OCI-LY7 (cell line): ENCODE measurements around the gene CRCP.
"Not testable (repeated sequence)": the region's sequence is repeated elsewhere in the genome, so short reads cannot be mapped to it uniquely, and the experiment has no call there.

Experiments used
- EZH2phosphoT487 ChIP-seq: fragments of 200-600 bp; sonication (generic); IDR thresholded peaks from 2 replicates; pipeline ENCODE4 v1.6.1; 2018; ENCODE audit warnings: low read depth, borderline replicate concordance, mild to moderate bottlenecking, mixed run types, antibody characterized with exemption, low read length, moderate library complexity, mixed read lengths
- TF ChIP-seq, protein P1 (sequence below): fragments of 200-600 bp; sonication (generic); conservative IDR thresholded peaks from 2 replicates; pipeline ENCODE4 v1.5.1; 2014; ENCODE audit warnings: mild to moderate bottlenecking, antibody characterized with exemption, low read length, moderate library complexity, mixed read lengths

DNA sequence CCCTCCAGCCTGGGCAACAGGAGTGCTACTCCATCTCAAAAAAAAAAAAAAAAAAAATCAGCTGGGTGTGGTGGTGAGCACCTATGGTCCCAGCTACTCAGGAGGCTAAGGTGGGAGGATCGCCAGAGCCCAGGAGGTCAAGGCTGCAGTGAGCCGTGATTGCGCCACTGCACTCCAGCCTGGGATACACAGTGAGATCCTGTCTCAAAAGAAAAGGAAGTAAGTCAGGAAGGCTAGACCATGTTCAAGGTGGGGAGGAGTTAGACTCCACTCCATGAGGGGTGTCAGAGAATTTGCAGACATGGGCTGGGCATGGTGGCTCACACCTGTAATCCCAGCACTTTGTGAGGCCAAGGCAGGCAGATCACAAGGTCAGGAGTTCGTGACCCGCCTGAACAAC lies 6.2 kb upstream of the CRCP start:
- TF ChIP-seq, protein P1, sequence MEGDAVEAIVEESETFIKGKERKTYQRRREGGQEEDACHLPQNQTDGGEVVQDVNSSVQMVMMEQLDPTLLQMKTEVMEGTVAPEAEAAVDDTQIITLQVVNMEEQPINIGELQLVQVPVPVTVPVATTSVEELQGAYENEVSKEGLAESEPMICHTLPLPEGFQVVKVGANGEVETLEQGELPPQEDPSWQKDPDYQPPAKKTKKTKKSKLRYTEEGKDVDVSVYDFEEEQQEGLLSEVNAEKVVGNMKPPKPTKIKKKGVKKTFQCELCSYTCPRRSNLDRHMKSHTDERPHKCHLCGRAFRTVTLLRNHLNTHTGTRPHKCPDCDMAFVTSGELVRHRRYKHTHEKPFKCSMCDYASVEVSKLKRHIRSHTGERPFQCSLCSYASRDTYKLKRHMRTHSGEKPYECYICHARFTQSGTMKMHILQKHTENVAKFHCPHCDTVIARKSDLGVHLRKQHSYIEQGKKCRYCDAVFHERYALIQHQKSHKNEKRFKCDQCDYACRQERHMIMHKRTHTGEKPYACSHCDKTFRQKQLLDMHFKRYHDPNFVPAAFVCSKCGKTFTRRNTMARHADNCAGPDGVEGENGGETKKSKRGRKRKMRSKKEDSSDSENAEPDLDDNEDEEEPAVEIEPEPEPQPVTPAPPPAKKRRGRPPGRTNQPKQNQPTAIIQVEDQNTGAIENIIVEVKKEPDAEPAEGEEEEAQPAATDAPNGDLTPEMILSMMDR = not testable (repeated sequence)
- TF ChIP-seq EZH2phosphoT487 = not testable (repeated sequence)
